GOT3 (cell line): ENCODE measurements around the gene GNAL.
"Not testable (repeated sequence)": the region's sequence is repeated elsewhere in the genome, so short reads cannot be mapped to it uniquely, and the experiment has no call there.

Experiments
- DNase-seq: peaks from one replicate; lab custom pipeline; 2025; ENCODE audit warnings: mixed read lengths; lab: John Stamatoyannopoulos, UW

GNAL gene

GRCh38 chr18:11906926-11907874 is 218.1 kb downstream of the GNAL start:
- no peak for DNase-seq

GRCh38 chr18:11908182-11909060 is 219.4 kb downstream of the GNAL start, which contains the start of gene MPPE1:
MPPE1 (minus strand) TSS chr18:11908317; CDS start chr18:11897264, 11,053 bp downstream.
- peak; percentile 28 for DNase-seq

DNA sequence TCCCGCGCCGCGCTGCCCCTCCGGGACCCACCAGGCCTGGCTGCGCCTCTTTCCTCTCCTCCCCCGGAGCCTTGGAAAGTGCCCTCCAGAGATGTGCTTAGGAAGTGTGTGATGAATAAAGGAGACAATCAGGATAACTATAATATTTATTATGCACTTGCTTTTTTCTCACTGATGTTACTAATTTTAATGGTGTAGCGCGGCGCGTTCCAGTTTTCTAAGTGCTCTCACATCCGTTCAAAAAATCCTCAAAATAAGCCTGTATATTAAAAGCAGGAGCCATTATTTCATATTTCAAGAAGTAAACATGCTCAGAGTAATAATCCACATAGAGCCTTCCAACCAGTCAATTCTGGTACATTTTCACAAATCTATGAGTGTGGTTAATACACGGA is 220.0 kb downstream of the GNAL start:
- no peak for DNase-seq

GRCh38 chr18:11909591-11910026 is 220.5 kb downstream of the GNAL start:
- DNase-seq = no peak

- not testable (repeated sequence) for DNase-seq
Observed at GRCh38 chr18:11916880-11917279, 227.8 kb downstream of the GNAL start.

DNA sequence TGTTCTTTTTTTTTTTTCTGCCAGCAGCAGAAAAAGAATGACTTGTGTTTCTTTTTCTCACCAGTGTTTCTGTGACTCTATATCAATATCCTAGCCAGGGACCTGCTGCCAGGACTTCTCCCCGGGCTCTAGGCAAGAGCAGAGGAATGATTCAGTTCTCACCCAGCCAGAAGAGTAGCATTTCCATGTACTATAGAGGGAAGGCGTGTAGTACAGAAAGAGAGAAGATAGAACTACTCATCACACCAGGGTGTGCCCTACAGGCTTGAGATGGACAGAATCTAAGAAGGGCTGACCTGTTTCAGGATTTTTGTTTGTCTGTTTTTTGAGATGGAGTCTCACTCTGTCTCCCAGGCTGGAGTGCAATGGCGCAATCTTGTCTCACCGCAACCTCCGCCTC is 230.5 kb downstream of the GNAL start:
- not testable (repeated sequence) for DNase-seq

DNA sequence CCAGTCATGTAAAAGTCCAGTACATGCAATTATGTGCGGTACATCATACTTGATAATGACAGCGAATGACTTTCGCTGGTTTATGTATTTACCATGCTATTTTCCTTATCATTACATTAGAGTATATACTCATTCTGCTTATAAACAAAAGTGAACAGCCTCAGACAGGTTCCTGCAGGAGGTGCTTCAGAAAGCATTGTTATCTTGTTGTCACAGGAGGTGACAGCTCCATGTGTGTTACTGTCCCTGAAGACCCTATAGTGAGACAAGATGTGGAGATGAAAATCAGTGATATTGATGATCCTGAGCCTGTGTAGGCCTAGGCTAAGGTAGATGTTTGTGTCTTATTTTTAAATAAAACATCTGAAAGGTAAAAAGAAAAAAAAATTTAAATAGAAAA is 234.4 kb downstream of the GNAL start:
- DNase-seq = no peak

- DNase-seq = no peak
Observed at GRCh38 chr18:11925800-11926481, 236.9 kb downstream of the GNAL start.

DNA sequence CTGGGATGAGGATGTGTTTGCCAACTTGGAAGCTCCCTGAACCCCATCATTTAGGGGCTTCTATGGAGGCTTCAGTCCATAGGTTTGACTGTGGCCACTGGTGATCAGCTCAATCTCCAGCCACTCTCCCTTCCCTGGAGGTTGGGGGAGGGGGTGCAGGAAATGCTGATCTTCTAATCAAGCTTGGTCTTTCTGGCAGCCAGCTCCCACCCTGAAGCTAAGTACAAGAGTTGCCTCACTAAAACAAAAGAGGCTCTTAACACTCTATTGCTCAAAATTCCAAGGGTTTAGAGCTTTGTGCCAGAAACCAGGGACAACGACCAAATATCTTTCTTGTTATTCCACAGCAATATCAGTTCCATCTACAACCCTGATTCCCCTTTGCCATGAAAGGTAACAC is 238.4 kb downstream of the GNAL start:
- DNase-seq = no peak

- DNase-seq = no peak
Observed at GRCh38 chr18:11932393-11932792, 243.3 kb downstream of the GNAL start.
